Gastroesophageal sphincter (tissue), 3 donors: Measurements from ENCODE around the gene PPIH.

Experiments used
- POLR2A ChIP-seq, 2 donors: fragments of 450-650 bp; IDR thresholded peaks; one replicate each; pipeline ENCODE4 v1.6.1; 2017; ENCODE audit warnings: antibody characterized with exemption in 2 of 2, mild to moderate bottlenecking in 2 of 2, moderate library complexity in 1 of 2
- POLR2AphosphoS5 ChIP-seq: sonication (generic); formaldehyde crosslinking; IDR thresholded peaks from one replicate; pipeline ENCODE4 v1.6.1; 2017; ENCODE audit warnings: antibody characterized with exemption
- TF ChIP-seq, protein P1 (sequence below), 4 experiments: fragments of 200-600 bp in 2 of 4; fragments of 450-650 bp in 2 of 4; sonication (generic) in 1 of 4; IDR thresholded peaks; one replicate each; pipeline ENCODE4 v1.5.1; 2017 to 2019; ENCODE audit warnings: antibody characterized with exemption in 4 of 4, mild to moderate bottlenecking in 2 of 4, moderate library complexity in 2 of 4

DNA sequence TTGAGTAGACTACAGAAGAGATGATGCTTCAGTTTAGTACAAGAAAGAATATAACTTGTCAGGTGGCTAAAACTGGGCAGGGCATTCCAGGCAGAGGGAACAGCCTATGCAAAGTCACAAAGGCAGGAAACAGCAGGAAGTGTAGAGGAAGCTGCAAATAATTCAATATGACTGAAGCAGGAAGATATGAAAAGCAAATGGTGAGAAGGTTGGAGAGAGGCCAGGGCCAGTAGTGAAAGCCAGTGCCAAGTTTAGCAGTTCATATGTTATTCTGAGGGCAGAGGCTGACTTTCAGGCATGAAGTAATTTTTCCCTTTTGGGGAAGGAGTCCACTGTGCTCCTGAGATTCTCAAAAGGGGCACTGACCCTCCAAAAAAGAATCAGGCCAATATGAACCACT, 16.0 kb downstream of the PPIH start:
- TF ChIP-seq, protein P1, sequence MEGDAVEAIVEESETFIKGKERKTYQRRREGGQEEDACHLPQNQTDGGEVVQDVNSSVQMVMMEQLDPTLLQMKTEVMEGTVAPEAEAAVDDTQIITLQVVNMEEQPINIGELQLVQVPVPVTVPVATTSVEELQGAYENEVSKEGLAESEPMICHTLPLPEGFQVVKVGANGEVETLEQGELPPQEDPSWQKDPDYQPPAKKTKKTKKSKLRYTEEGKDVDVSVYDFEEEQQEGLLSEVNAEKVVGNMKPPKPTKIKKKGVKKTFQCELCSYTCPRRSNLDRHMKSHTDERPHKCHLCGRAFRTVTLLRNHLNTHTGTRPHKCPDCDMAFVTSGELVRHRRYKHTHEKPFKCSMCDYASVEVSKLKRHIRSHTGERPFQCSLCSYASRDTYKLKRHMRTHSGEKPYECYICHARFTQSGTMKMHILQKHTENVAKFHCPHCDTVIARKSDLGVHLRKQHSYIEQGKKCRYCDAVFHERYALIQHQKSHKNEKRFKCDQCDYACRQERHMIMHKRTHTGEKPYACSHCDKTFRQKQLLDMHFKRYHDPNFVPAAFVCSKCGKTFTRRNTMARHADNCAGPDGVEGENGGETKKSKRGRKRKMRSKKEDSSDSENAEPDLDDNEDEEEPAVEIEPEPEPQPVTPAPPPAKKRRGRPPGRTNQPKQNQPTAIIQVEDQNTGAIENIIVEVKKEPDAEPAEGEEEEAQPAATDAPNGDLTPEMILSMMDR (IDR thresholded peaks at IDR 0.05): no peak
- TF ChIP-seq POLR2A (IDR thresholded peaks at IDR 0.05): no peak
- no peak for TF ChIP-seq POLR2AphosphoS5
